Heart right ventricle (tissue), 16 donors: Measurements from ENCODE around the gene SPDEF. TPM values are rescaled to one million over a fixed set of nuclear protein-coding genes. Genes with fewer than 3 reads are reported as not detected.

ENCODE experiments used
- ATAC-seq, 8 donors: fragments of 200-7000 bp; cut with Tn5 transposase; one replicate each; pipeline ENCODE4 v1.9.1; 2020; ENCODE audit warnings: mild to moderate bottlenecking in 8 of 8, moderate library complexity in 8 of 8, moderate number of reproducible peaks in 1 of 8
- DNase-seq, 2 donors: peaks; one replicate each; pipeline ENCODE4 v3.0.0-alpha.2; 2020
- H3K27ac ChIP-seq, 10 donors: fragments of 200-600 bp; sonication (generic) in 2 of 10; one replicate each; pipeline versions ENCODE4 v1.5.0 to v1.8.0; 2020 to 2022; ENCODE audit warnings: mild to moderate bottlenecking in 3 of 10
- H3K27me3 ChIP-seq, 7 donors: fragments of 200-600 bp; one replicate each; pipeline ENCODE4 v1.8.0; 2021 to 2022; ENCODE audit warnings: mild to moderate bottlenecking in 2 of 7
- H3K36me3 ChIP-seq, 9 donors: fragments of 200-600 bp; sonication (generic) in 1 of 9; one replicate each; pipeline versions ENCODE4 v1.5.0 to v1.8.0; 2020 to 2022; ENCODE audit warnings: mild to moderate bottlenecking in 2 of 9
- H3K4me1 ChIP-seq, 9 donors: fragments of 200-600 bp; sonication (generic) in 1 of 9; one replicate each; pipeline versions ENCODE4 v1.5.0 to v1.8.0; 2020 to 2022; ENCODE audit warnings: mild to moderate bottlenecking in 4 of 9
- H3K4me3 ChIP-seq, 10 donors: fragments of 200-600 bp; sonication (generic) in 2 of 10; one replicate each; pipeline versions ENCODE4 v1.5.0 to v1.8.0; 2020 to 2022; ENCODE audit warnings: mild to moderate bottlenecking in 7 of 10, moderate library complexity in 2 of 10
- H3K9me3 ChIP-seq, 11 donors: fragments of 200-600 bp in 10 of 11; sonication (generic) in 2 of 11; one replicate each; pipeline versions ENCODE4 v1.5.0 to v1.8.0; 2013 to 2022; ENCODE audit warnings: mild to moderate bottlenecking in 2 of 11, control low read depth in 1 of 11, moderate library complexity in 1 of 11
- CTCF ChIP-seq, 9 donors: fragments of 200-600 bp; sonication (generic) in 2 of 9; IDR thresholded peaks; one replicate each; pipeline versions ENCODE4 v1.5.0 to v1.8.0; 2021 to 2022; ENCODE audit warnings: antibody characterized with exemption in 9 of 9, mild to moderate bottlenecking in 5 of 9, moderate library complexity in 1 of 9
- WGBS, 2 donors: extraction: QIAGEN DNeasy Blood & Tissue Kit; methylation state at CpG; one replicate each; pipeline ENCODE4 v1.1.7; 2013; ENCODE audit warnings: inconsistent platforms in 1 of 2; 5-methylcytosine and 5-hydroxymethylcytosine counted together
- intact Hi-C, 10 donors: fragments of 100-400 bp; cut with DNase I; formaldehyde crosslinking; loops; one replicate each; pipeline versions ENCODE4 v1.11.1 to v1.14.2; 2022
- polyA plus RNA-seq, 2 donors: library from polyadenylated mRNA; stranded (reverse); fragments of 200-250 nt; gene quantifications; one replicate each; pipeline ENCODE4 v1.2.3, GENCODE V29; 2013
- total RNA-seq, 10 donors: library from RNA; stranded (reverse); fragmentation: NEBNext Ultra II Directional in 3 of 10; extraction: Animal tissue kit (Norgen Biotek cat#: 25700) in 3 of 10; gene quantifications; one replicate each; pipeline versions ENCODE4 v1.2.1 to v1.2.4, GENCODE V29; 2021 to 2023
- donor health status: Arrhythmogenic right ventricular cardiomyopathy.
- donor health status: ischemic (EF 13 %, LVEDD 7.1; RV severe dilation, severe dysfunction).
- donor health status: healthy with polysubstance abuse.
- donor health status: DM: no; HTN: yes; CAD: no.
- donor health status: DM: no; HTN: no; CAD: no.
- donor health status: ischemic (EF 25% LVEDD 6.9; RV normal size, moderate dysfunction).
- donor health status: ischemic (EF 25% LVEDD 5.7; RV mildly dilated, moderate dysfunction).
- donor health status: healthy.
- donor health status: DM: yes; HTN: yes; CAD: no.
- donor health status: Ischemic cardiomyopathy.
- donor health status: ischemic (EF 35%, LVEDD 5.7; RV mildly dilated, moderate dysfunction).
- donor health status: nonischemic (EF 11% LVEDD 7.7; RV severe dilation, severe dysfunction).
- donor health status: DM: yes; HTN: yes; CAD: no.
- donor health status: PGD.
- donor health status: ischemic (EF 29% LVEDD 5.4; RV normal size, mild dysfunction).
- donor health status: nonischemic (EF 23%, LVEDD 6.1; RV moderate dilation, normal function).

Gene SPDEF
- total and polyA plus RNA-seq, 12 donors, result 0.15 to 0.60 (median 0.22) TPM; not detected in 2

GRCh38 chr6:34565722-34566137, 9.6 kb upstream of the SPDEF start:
- H3K36me3 ChIP-seq, result no peaks in the 10 kb centered on the region
- H3K27ac ChIP-seq, result no peak overlapping the region
- peaks cover 0 to 1% (median 0%) of the 10 kb centered on the region in 9 donors for H3K4me1 ChIP-seq
- intact Hi-C loops, result no loop called here
- ATAC-seq (no peak), DNase-seq (no peak)
- whole genome bisulfite sequencing, 2 donors, result 57 to 58% methylated on average over 5 of the region's 5 CpGs
- H3K27me3 ChIP-seq, result peaks cover 0 to 37% (median 9%) of the 10 kb centered on the region in 7 donors
- TF ChIP-seq CTCF (IDR thresholded peaks at IDR 0.05), result no peak
- H3K9me3 ChIP-seq, result no peaks in the 10 kb centered on the region
- H3K4me3 ChIP-seq, result no peak overlapping the region

- H3K9me3 ChIP-seq, result no peaks in the 10 kb centered on the region
- no peak overlapping the region for H3K27ac ChIP-seq
- DNase-seq (no peak), ATAC-seq (no peak)
- intact Hi-C loops, result no loop called here
- no peak overlapping the region for H3K4me3 ChIP-seq
- WGBS, 2 donors, result 96 to 97% methylated on average over 5 of the region's 5 CpGs
- peaks cover 0 to 5% (median 0%) of the 10 kb centered on the region in 9 donors for H3K4me1 ChIP-seq
- no peaks in the 10 kb centered on the region for H3K36me3 ChIP-seq
- H3K27me3 ChIP-seq, result peaks cover 0 to 37% (median 9%) of the 10 kb centered on the region in 7 donors
- TF ChIP-seq CTCF (IDR thresholded peaks at IDR 0.05), result no peak
Observed at GRCh38 chr6:34564181-34564580, 8.1 kb upstream of the SPDEF start.

- no peaks in the 10 kb centered on the region for H3K36me3 ChIP-seq
- DNase-seq, result no peak
- H3K4me3 ChIP-seq, result no peak overlapping the region
- ATAC-seq, result no peak
- intact Hi-C loops, result no loop called here
- H3K9me3 ChIP-seq, result peaks cover 0 to 3% (median 0%) of the 10 kb centered on the region in 11 donors
- no peak for TF ChIP-seq CTCF (IDR thresholded peaks at IDR 0.05)
- peaks cover 0 to 37% (median 8%) of the 10 kb centered on the region in 7 donors for H3K27me3 ChIP-seq
- WGBS, 2 donors, result 65 to 75% methylated on average over 7 of the region's 7 CpGs
- no peak overlapping the region for H3K27ac ChIP-seq
- H3K4me1 ChIP-seq, result peaks cover 0 to 5% (median 0%) of the 10 kb centered on the region in 9 donors
Observed at GRCh38 chr6:34563513-34563870, 7.4 kb upstream of the SPDEF start.

GRCh38 chr6:34562861-34563512, 6.9 kb upstream of the SPDEF start:
- no peak for TF ChIP-seq CTCF (IDR thresholded peaks at IDR 0.05)
- H3K27me3 ChIP-seq, result peaks cover 0 to 33% (median 4%) of the 10 kb centered on the region in 7 donors
- ATAC-seq, result no peak
- no peak for DNase-seq
- H3K9me3 ChIP-seq, result peaks cover 0 to 8% (median 0%) of the 10 kb centered on the region in 11 donors
- WGBS, 2 donors, result 48 to 53% methylated on average over 15 of the region's 15 CpGs
- no peaks in the 10 kb centered on the region for H3K36me3 ChIP-seq
- no peak overlapping the region for H3K4me3 ChIP-seq
- intact Hi-C loops, result no loop called here
- H3K4me1 ChIP-seq, result peaks cover 0 to 5% (median 0%) of the 10 kb centered on the region in 9 donors
- H3K27ac ChIP-seq, result no peak overlapping the region
